Measurements from ENCODE around the gene EEF1B2. TPM values are rescaled to one million over a fixed set of nuclear protein-coding genes. Genes with fewer than 3 reads are reported as not detected.

EEF1B2 gene
- total RNA-seq, result 606 and 608 TPM in 2 replicates

GRCh38 chr2:206159346-206160124 lies at the start of gene EEF1B2, which contains the start of gene NDUFS1:
Gene EEF1B2, plus strand, starts transcription at chr2:206159895. Its CDS starts 85 bp downstream, at chr2:206159980.
Gene NDUFS1, minus strand, starts transcription at chr2:206159444. Its CDS starts 5,766 bp downstream, at chr2:206153678.

Other genes starting within 250 kb of the EEF1B2 start
- gene INO80D, start 73.7 kb upstream of the EEF1B2 start, total RNA-seq, result 2.2 and 3.0 TPM in 2 replicates
- 111 and 120 TPM in 2 replicates for gene NDUFS1, start 451 bp upstream of the EEF1B2 start, total RNA-seq
- gene ZDBF2, start 114.8 kb downstream of the EEF1B2 start, total RNA-seq, result 2.7 and 3.5 TPM in 2 replicates